ENCODE results near the gene TSPAN6. TPM values are rescaled to one million over a fixed set of nuclear protein-coding genes. Genes with fewer than 3 reads are reported as not detected.

The TSPAN6 gene
- total RNA-seq, 1 donor from 2014 or later = 12.6 TPM

- Histone ChIP-seq H3K4me3 (no peak overlapping the region), H3K36me3 (no peaks in the 10 kb centered on the region), H3K27me3 (ENCODE audit: low read depth) (no peaks in the 10 kb centered on the region), H3K27ac (no peak overlapping the region), H3K4me1 (no peaks in the 10 kb centered on the region), H3K9me3 (no peaks in the 10 kb centered on the region)
- no peak for DNase-seq
- intact Hi-C loops (cut with DNase I) = no loop called here
- peak in 1 of 2 donors; percentile 42 for ATAC-seq
- TF ChIP-seq, protein P1, sequence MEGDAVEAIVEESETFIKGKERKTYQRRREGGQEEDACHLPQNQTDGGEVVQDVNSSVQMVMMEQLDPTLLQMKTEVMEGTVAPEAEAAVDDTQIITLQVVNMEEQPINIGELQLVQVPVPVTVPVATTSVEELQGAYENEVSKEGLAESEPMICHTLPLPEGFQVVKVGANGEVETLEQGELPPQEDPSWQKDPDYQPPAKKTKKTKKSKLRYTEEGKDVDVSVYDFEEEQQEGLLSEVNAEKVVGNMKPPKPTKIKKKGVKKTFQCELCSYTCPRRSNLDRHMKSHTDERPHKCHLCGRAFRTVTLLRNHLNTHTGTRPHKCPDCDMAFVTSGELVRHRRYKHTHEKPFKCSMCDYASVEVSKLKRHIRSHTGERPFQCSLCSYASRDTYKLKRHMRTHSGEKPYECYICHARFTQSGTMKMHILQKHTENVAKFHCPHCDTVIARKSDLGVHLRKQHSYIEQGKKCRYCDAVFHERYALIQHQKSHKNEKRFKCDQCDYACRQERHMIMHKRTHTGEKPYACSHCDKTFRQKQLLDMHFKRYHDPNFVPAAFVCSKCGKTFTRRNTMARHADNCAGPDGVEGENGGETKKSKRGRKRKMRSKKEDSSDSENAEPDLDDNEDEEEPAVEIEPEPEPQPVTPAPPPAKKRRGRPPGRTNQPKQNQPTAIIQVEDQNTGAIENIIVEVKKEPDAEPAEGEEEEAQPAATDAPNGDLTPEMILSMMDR (IDR thresholded peaks at IDR 0.05) = no peak
Observed at GRCh38 chrX:100587861-100588260, 48.7 kb downstream of the TSPAN6 start.

- no peak overlapping the region for H3K27ac ChIP-seq
- TF ChIP-seq, protein P1 (IDR thresholded peaks at IDR 0.05) = no peak
- H3K9me3 ChIP-seq = no peaks in the 10 kb centered on the region
- H3K27me3 ChIP-seq (ENCODE audit: low read depth) = no peaks in the 10 kb centered on the region
- H3K4me1 ChIP-seq = no peaks in the 10 kb centered on the region
- no peak overlapping the region for H3K4me3 ChIP-seq
- H3K36me3 ChIP-seq = no peaks in the 10 kb centered on the region
- ATAC-seq = no peak
- no peak for DNase-seq
- intact Hi-C loops (cut with DNase I) = no loop called here
Observed at GRCh38 chrX:100586747-100587146, 49.9 kb downstream of the TSPAN6 start.

- no peaks in the 10 kb centered on the region for H3K36me3 ChIP-seq
- H3K4me1 ChIP-seq = no peaks in the 10 kb centered on the region
- no peaks in the 10 kb centered on the region for H3K27me3 ChIP-seq (ENCODE audit: low read depth)
- H3K9me3 ChIP-seq = no peaks in the 10 kb centered on the region
- ATAC-seq = no peak
- TF ChIP-seq, protein P1 (IDR thresholded peaks at IDR 0.05) = no peak
- no peak within 1 kb of the TSS for H3K4me3 ChIP-seq
- DNase-seq = no peak
- no peak within 1 kb of the TSS for H3K27ac ChIP-seq
- intact Hi-C loops (cut with DNase I) = no loop called here
Observed at GRCh38 chrX:100584611-100585010, 52.0 kb downstream of the TSPAN6 start, which contains the start of gene TNMD. Gene TNMD, plus strand, starts transcription at chrX:100584936. Its CDS starts 83 bp downstream, at chrX:100585019.

Other genes with a start within 250 kb of the TSPAN6 start
- gene PCDH19, start 226.5 kb downstream of the TSPAN6 start, total RNA-seq = 0.27 TPM
- gene TNMD, start 51.9 kb downstream of the TSPAN6 start, total RNA-seq = not detected
- gene SRPX2, start 7.4 kb upstream of the TSPAN6 start, total RNA-seq = 16.4 TPM
- 15.3 TPM for gene SYTL4, start 95.3 kb upstream of the TSPAN6 start, total RNA-seq
- gene CSTF2, start 183.6 kb upstream of the TSPAN6 start, total RNA-seq = 13.9 TPM
- gene NOX1, start 237.6 kb upstream of the TSPAN6 start, total RNA-seq = not detected